GM23338 (cell line): ENCODE measurements around the gene TEX14. TPM values are rescaled to one million over a fixed set of nuclear protein-coding genes. Genes with fewer than 3 reads are reported as not detected.

Experiments used
- ATAC-seq: fragments of 200-7000 bp; cut with Tn5 transposase; 3 replicates; pipeline ENCODE4 v1.9.1; 2020
- DNase-seq: peaks from one replicate; pipeline ENCODE4 v3.0.0-alpha.2; 2015; ENCODE audit warnings: low spot score
- H2AFZ ChIP-seq: fragments of 200-600 bp; sonication (generic); 2 replicates; pipeline ENCODE4 v1.8.0; 2016; ENCODE audit warnings: antibody characterized with exemption, mild to moderate bottlenecking, moderate library complexity
- H3F3A ChIP-seq: fragments of 200-600 bp; sonication (generic); replicated peaks from 2 replicates; pipeline ENCODE4 v1.8.0; 2017; ENCODE audit warnings: antibody characterized with exemption, mixed run types, low read depth
- H3K27ac ChIP-seq: fragments of 200-600 bp; sonication (generic); 2 replicates; pipeline ENCODE4 v1.6.1; 2016; ENCODE audit warnings: low read depth
- H3K27me3 ChIP-seq: fragments of 200-600 bp; sonication (generic); 2 replicates; pipeline ENCODE4 v1.8.0; 2016; ENCODE audit warnings: mild to moderate bottlenecking, mixed run types, moderate library complexity; ENCODE audit not compliant: insufficient read depth
- H3K36me3 ChIP-seq: fragments of 200-600 bp; sonication (generic); 2 replicates; pipeline ENCODE4 v1.8.0; 2016; ENCODE audit warnings: mild to moderate bottlenecking; ENCODE audit not compliant: insufficient read depth
- H3K4me1 ChIP-seq: fragments of 200-600 bp; sonication (generic); 2 replicates; pipeline ENCODE4 v1.8.0; 2016; ENCODE audit warnings: mild to moderate bottlenecking, moderate library complexity; ENCODE audit not compliant: insufficient read depth
- H3K4me2 ChIP-seq: fragments of 200-600 bp; sonication (generic); 2 replicates; pipeline ENCODE4 v1.7.1; 2017; ENCODE audit warnings: mixed run types
- H3K4me3 ChIP-seq: fragments of 200-600 bp; sonication (generic); 2 replicates; pipeline ENCODE4 v1.6.1; 2016; ENCODE audit warnings: mixed run types
- H3K79me2 ChIP-seq: fragments of 200-600 bp; sonication (generic); replicated peaks from 2 replicates; pipeline ENCODE4 v1.8.0; 2017; ENCODE audit warnings: mild to moderate bottlenecking; ENCODE audit not compliant: insufficient read depth
- H3K9me2 ChIP-seq: fragments of 200-600 bp; sonication (generic); 2 replicates; pipeline ENCODE4 v1.8.0; 2017; ENCODE audit not compliant: insufficient read depth
- H4K20me1 ChIP-seq: fragments of 200-600 bp; sonication (generic); replicated peaks from 2 replicates; pipeline ENCODE4 v1.8.0; 2017; ENCODE audit warnings: mild to moderate bottlenecking; ENCODE audit not compliant: insufficient read depth
- H3K27ac Mint-ChIP-seq: 2 replicates; pipeline ENCODE4 v1.8.0; 2020; ENCODE audit warnings: inconsistent platforms, mild to moderate bottlenecking, moderate library complexity, mixed read lengths
- H3K27me3 Mint-ChIP-seq: 3 replicates; pipeline ENCODE4 v1.8.0; 2022; ENCODE audit warnings: low read depth, mild to moderate bottlenecking, moderate library complexity, mixed read lengths, inconsistent platforms; ENCODE audit not compliant: insufficient read depth, poor library complexity
- H3K36me3 Mint-ChIP-seq: 3 replicates; pipeline ENCODE4 v1.8.0; 2021; ENCODE audit warnings: low read depth, mild to moderate bottlenecking, inconsistent platforms, moderate library complexity, mixed read lengths
- H3K4me1 Mint-ChIP-seq: 3 replicates; pipeline ENCODE4 v1.8.0; 2020; ENCODE audit warnings: mild to moderate bottlenecking, inconsistent platforms, mixed read lengths
- H3K4me3 Mint-ChIP-seq: 3 replicates; pipeline ENCODE4 v1.8.0; 2021; ENCODE audit warnings: moderate library complexity, mild to moderate bottlenecking, inconsistent platforms, mixed read lengths
- H3K9me3 Mint-ChIP-seq: 3 replicates; pipeline ENCODE4 v1.8.0; 2020; ENCODE audit warnings: moderate library complexity, mild to moderate bottlenecking, inconsistent platforms, mixed read lengths
- EZH2phosphoT487 ChIP-seq: fragments of 200-600 bp; sonication (generic); IDR thresholded peaks from one replicate; pipeline ENCODE4 v1.8.1; 2018; ENCODE audit warnings: antibody characterized with exemption; ENCODE audit not compliant: unreplicated experiment
- JUNB ChIP-seq: IDR thresholded peaks from one replicate; pipeline ENCODE4 v1.6.1; 2016; ENCODE audit warnings: antibody characterized with exemption; ENCODE audit not compliant: unreplicated experiment
- NANOG ChIP-seq: IDR thresholded peaks from 2 replicates; pipeline ENCODE4 v1.6.1; 2016; ENCODE audit warnings: antibody characterized with exemption, borderline replicate concordance
- POLR2AphosphoS5 ChIP-seq: IDR thresholded peaks from 2 replicates; pipeline ENCODE4 v1.6.1; 2016; ENCODE audit warnings: antibody characterized with exemption, low read depth
- polyA plus RNA-seq: library from polyadenylated mRNA; unstranded; fragments of >200 nt; fragmentation: Nextera tagmentation; extraction: Ambion mirVana; gene quantifications from 2 replicates; pipeline ENCODE4 v1.2.1, GENCODE V29; 2016
- total RNA-seq: library from RNA; depleted of rRNA; stranded (reverse); fragments of >200 nt; shearing (Covaris generic); gene quantifications from 2 replicates; pipeline ENCODE4 v1.2.3, GENCODE V29; 2014
- TF ChIP-seq, protein P1 (sequence below): fragments of 250-450 bp; sonication (Bioruptor Pico); IDR thresholded peaks from 2 replicates; pipeline ENCODE4 v1.5.0; 2020; ENCODE audit warnings: mild to moderate bottlenecking, moderate library complexity
- TF ChIP-seq, protein P2 (sequence below): IDR thresholded peaks from 2 replicates; pipeline ENCODE4 v1.6.1; 2016; ENCODE audit warnings: antibody characterized with exemption
- TF ChIP-seq, protein P3 (sequence below), 2 experiments: fragments of 200-600 bp in 1 of 2; sonication (generic) in 1 of 2; conservative IDR thresholded peaks; 2 replicates each; pipeline versions ENCODE4 v1.5.1 to v1.6.1; 2016 to 2017; ENCODE audit warnings: antibody characterized with exemption in 2 of 2, low read depth in 2 of 2, mild to moderate bottlenecking in 2 of 2, moderate library complexity in 1 of 2

The TEX14 gene
- total and polyA plus RNA-seq, 2 experiments from 2014 or later: 0.80 to 2.6 TPM

DNA sequence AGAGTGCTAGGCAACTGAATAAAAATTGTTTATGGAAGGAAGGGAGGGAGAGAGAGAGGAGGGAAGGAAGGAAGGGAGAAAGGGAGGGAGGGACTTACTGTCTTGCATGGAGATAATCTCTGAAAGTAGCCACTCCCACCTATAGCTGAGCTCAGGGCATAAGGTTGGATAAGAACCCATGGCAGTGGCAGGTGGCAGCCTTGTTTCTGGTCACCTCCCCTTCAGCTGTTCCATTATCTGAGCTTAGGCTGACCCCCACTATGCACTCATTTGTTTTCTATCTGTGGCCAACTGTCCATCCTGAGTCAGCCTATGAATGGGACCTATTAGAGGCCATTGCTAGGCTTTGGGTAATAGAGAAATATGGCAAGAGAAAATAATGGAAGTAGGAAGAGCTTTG lies 152.1 kb downstream of the TEX14 start:
- H3F3A ChIP-seq: no peaks in the 10 kb centered on the region
- no peaks in the 10 kb centered on the region for H3K27me3 ChIP-seq
- Mint-ChIP-seq H3K4me1 (peaks cover 10% of the 10 kb centered on the region), H3K4me3 (no peak overlapping the region), H3K9me3 (no peaks in the 10 kb centered on the region), H3K27ac (no peak overlapping the region), H3K27me3 (peaks cover 3% of the 10 kb centered on the region), H3K36me3 (no peaks in the 10 kb centered on the region)
- no peaks in the 10 kb centered on the region for H3K36me3 ChIP-seq
- no peaks in the 10 kb centered on the region for H3K9me2 ChIP-seq
- H2AFZ ChIP-seq: no peak overlapping the region
- no peak overlapping the region for H3K4me2 ChIP-seq
- H3K79me2 ChIP-seq: no peaks in the 10 kb centered on the region
- H4K20me1 ChIP-seq: no peaks in the 10 kb centered on the region
- H3K4me1 ChIP-seq: no peaks in the 10 kb centered on the region
- ATAC-seq: no peak
- TF ChIP-seq, protein P1, sequence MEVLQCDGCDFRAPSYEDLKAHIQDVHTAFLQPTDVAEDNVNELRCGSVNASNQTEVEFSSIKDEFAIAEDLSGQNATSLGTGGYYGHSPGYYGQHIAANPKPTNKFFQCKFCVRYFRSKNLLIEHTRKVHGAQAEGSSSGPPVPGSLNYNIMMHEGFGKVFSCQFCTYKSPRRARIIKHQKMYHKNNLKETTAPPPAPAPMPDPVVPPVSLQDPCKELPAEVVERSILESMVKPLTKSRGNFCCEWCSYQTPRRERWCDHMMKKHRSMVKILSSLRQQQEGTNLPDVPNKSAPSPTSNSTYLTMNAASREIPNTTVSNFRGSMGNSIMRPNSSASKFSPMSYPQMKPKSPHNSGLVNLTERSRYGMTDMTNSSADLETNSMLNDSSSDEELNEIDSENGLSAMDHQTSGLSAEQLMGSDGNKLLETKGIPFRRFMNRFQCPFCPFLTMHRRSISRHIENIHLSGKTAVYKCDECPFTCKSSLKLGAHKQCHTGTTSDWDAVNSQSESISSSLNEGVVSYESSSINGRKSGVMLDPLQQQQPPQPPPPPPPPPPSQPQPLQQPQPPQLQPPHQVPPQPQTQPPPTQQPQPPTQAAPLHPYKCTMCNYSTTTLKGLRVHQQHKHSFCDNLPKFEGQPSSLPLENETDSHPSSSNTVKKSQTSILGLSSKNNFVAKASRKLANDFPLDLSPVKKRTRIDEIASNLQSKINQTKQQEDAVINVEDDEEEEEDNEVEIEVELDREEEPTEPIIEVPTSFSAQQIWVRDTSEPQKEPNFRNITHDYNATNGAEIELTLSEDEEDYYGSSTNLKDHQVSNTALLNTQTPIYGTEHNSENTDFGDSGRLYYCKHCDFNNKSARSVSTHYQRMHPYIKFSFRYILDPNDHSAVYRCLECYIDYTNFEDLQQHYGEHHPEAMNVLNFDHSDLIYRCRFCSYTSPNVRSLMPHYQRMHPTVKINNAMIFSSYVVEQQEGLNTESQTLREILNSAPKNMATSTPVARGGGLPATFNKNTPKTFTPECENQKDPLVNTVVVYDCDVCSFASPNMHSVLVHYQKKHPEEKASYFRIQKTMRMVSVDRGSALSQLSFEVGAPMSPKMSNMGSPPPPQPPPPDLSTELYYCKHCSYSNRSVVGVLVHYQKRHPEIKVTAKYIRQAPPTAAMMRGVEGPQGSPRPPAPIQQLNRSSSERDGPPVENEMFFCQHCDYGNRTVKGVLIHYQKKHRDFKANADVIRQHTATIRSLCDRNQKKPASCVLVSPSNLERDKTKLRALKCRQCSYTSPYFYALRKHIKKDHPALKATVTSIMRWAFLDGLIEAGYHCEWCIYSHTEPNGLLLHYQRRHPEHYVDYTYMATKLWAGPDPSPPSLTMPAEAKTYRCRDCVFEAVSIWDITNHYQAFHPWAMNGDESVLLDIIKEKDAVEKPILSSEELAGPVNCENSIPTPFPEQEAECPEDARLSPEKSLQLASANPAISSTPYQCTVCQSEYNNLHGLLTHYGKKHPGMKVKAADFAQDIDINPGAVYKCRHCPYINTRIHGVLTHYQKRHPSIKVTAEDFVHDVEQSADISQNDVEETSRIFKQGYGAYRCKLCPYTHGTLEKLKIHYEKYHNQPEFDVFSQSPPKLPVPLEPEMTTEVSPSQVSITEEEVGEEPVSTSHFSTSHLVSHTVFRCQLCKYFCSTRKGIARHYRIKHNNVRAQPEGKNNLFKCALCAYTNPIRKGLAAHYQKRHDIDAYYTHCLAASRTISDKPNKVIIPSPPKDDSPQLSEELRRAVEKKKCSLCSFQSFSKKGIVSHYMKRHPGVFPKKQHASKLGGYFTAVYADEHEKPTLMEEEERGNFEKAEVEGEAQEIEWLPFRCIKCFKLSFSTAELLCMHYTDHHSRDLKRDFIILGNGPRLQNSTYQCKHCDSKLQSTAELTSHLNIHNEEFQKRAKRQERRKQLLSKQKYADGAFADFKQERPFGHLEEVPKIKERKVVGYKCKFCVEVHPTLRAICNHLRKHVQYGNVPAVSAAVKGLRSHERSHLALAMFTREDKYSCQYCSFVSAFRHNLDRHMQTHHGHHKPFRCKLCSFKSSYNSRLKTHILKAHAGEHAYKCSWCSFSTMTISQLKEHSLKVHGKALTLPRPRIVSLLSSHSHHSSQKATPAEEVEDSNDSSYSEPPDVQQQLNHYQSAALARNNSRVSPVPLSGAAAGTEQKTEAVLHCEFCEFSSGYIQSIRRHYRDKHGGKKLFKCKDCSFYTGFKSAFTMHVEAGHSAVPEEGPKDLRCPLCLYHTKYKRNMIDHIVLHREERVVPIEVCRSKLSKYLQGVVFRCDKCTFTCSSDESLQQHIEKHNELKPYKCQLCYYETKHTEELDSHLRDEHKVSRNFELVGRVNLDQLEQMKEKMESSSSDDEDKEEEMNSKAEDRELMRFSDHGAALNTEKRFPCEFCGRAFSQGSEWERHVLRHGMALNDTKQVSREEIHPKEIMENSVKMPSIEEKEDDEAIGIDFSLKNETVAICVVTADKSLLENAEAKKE (CRISPR knock-in tag): no peak
- no peak for TF ChIP-seq NANOG
- no peak for TF ChIP-seq JUNB
- TF ChIP-seq, protein P2, sequence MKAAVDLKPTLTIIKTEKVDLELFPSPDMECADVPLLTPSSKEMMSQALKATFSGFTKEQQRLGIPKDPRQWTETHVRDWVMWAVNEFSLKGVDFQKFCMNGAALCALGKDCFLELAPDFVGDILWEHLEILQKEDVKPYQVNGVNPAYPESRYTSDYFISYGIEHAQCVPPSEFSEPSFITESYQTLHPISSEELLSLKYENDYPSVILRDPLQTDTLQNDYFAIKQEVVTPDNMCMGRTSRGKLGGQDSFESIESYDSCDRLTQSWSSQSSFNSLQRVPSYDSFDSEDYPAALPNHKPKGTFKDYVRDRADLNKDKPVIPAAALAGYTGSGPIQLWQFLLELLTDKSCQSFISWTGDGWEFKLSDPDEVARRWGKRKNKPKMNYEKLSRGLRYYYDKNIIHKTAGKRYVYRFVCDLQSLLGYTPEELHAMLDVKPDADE: no peak
- no peak for DNase-seq
- no peak overlapping the region for H3K27ac ChIP-seq
- H3K4me3 ChIP-seq: no peak overlapping the region

GRCh38 chr17:58538811-58539409 lies 152.9 kb downstream of the TEX14 start:
- Histone ChIP-seq H3K27me3 (no peaks in the 10 kb centered on the region), H4K20me1 (no peaks in the 10 kb centered on the region), H3K27ac (no peak overlapping the region), H3K4me1 (no peaks in the 10 kb centered on the region), H3K79me2 (no peaks in the 10 kb centered on the region), H3K4me3 (no peak overlapping the region), H3K4me2 (no peak overlapping the region), H2AFZ (no peak overlapping the region), H3K36me3 (no peaks in the 10 kb centered on the region), H3K9me2 (no peaks in the 10 kb centered on the region), H3F3A (no peaks in the 10 kb centered on the region)
- Mint-ChIP-seq H3K4me3 (no peak overlapping the region), H3K27me3 (peaks cover 6% of the 10 kb centered on the region), H3K36me3 (no peaks in the 10 kb centered on the region), H3K4me1 (peaks cover 18% of the 10 kb centered on the region), H3K9me3 (no peaks in the 10 kb centered on the region), H3K27ac (no peak overlapping the region)
- DNase-seq (no peak), ATAC-seq (no peak)
- TF ChIP-seq NANOG: no peak
- TF ChIP-seq, protein P3, sequence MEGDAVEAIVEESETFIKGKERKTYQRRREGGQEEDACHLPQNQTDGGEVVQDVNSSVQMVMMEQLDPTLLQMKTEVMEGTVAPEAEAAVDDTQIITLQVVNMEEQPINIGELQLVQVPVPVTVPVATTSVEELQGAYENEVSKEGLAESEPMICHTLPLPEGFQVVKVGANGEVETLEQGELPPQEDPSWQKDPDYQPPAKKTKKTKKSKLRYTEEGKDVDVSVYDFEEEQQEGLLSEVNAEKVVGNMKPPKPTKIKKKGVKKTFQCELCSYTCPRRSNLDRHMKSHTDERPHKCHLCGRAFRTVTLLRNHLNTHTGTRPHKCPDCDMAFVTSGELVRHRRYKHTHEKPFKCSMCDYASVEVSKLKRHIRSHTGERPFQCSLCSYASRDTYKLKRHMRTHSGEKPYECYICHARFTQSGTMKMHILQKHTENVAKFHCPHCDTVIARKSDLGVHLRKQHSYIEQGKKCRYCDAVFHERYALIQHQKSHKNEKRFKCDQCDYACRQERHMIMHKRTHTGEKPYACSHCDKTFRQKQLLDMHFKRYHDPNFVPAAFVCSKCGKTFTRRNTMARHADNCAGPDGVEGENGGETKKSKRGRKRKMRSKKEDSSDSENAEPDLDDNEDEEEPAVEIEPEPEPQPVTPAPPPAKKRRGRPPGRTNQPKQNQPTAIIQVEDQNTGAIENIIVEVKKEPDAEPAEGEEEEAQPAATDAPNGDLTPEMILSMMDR (conservative IDR thresholded peaks at IDR 0.05; ENCODE audit: low read depth in 2 of 2): no peak
- no peak for TF ChIP-seq EZH2phosphoT487
- no peak for TF ChIP-seq POLR2AphosphoS5
